Measurements from ENCODE around the gene SCYL2.

Gene SCYL2

GRCh38 chr12:100382338-100382737, 115.4 kb downstream of the SCYL2 start:
- no peak for DNase-seq

DNA sequence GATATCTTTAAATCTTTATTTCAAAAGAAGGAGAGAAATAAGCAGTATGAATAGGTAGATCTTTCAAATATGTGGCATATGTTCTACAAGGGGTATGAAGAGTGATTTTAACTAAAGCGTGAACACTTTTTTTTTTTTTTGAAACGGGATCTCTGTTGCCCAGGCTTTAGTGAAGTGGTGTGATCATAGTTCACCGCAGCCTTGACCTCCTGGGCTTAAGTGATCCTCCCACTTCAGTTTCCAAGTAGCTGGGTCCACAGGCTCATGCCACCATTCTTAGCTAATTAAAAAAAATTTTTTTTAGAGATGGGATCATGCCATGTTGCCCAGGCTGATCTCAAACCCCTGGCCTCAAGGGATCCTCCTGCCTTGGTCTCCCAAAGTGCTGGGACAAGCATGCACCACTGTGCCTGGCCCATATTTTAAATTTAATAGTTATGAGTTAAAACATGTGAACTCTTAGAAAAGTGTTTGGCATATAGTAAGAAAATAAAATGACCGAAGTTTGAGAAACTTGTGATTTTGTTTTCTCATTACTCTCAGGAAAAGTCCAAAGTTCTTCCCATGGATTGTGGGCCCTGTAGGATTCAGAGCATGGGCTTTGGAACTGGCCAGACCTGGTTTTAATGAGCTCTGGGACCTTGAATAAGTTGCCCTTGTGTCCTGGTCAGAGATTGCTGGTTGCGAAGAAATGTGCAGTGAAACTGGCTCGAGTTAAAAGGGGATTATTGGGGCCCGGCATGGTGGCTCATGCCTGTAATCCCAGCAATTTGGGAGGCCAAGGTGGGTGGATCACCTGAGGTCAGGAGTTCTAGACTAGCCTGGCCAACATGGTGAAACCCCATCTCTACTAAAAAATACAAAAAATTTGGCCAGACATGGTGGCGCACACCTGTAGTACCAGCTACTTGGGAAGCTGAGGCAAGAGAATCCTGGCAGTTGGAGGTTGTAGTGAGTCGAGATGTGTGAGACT, 116.9 kb downstream of the SCYL2 start:
- DNase-seq, result no peak

- DNase-seq, result no peak
Observed at GRCh38 chr12:100384559-100384935, 117.6 kb downstream of the SCYL2 start.

DNA sequence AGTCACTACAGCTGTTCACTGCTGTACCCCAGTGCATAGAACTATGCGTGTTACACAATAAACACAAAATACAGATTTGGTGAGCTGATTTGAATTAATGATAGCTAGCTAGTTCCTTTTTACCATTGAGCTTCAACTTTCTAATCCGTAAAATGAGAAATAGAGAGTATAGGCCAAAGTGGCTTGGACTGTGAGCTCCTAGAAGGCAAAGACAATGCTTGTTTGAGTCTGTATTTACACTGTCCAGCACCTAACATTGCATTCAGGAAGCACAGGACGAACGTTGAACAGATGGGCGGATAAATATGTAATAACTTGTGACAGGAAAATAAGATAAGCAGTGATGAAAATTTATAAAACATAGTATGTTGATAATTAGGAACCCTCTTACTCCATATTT, 121.4 kb downstream of the SCYL2 start:
- no peak for DNase-seq

All from NCI-H2171 (cell line).